Osteoblast (primary cell): ENCODE data around the gene IL22. TPM values are rescaled to one million over a fixed set of nuclear protein-coding genes. Genes with fewer than 3 reads are reported as not detected.

Experiments used
- DNase-seq: peaks from one replicate; pipeline ENCODE4 v3.0.0; 2011; ENCODE audit warnings: low spot score, mixed read lengths; ENCODE audit not compliant: insufficient read length; ENCODE audit errors: missing footprints
- H2AFZ ChIP-seq: 2 replicates; pipeline ENCODE4 v1.6.0; 2011; ENCODE audit warnings: mild to moderate bottlenecking, low read length
- H3K27ac ChIP-seq: 2 replicates; pipeline ENCODE4 v1.5.1; 2011; ENCODE audit warnings: mild to moderate bottlenecking, low read depth, low read length, moderate library complexity
- H3K27me3 ChIP-seq: 2 replicates; pipeline ENCODE4 v1.6.0; 2012; ENCODE audit warnings: mild to moderate bottlenecking, control low read depth, inconsistent platforms, low read length, moderate library complexity; ENCODE audit not compliant: insufficient read depth
- H3K36me3 ChIP-seq: 2 replicates; pipeline ENCODE4 v1.5.1; 2011; ENCODE audit warnings: mild to moderate bottlenecking, low read length, control low read depth, moderate library complexity; ENCODE audit not compliant: insufficient read depth
- H3K4me1 ChIP-seq: 2 replicates; pipeline ENCODE4 v1.5.1; 2011; ENCODE audit warnings: mild to moderate bottlenecking, low read length, control low read depth, moderate library complexity; ENCODE audit not compliant: insufficient read depth
- H3K4me2 ChIP-seq: 2 replicates; pipeline ENCODE4 v1.6.0; 2011; ENCODE audit warnings: mild to moderate bottlenecking, low read length; ENCODE audit not compliant: insufficient read depth
- H3K4me3 ChIP-seq: fragments of 200-600 bp; sonication (generic); 3 replicates; pipeline ENCODE4 v1.5.1; 2012; ENCODE audit warnings: mild to moderate bottlenecking, low read length, inconsistent platforms; ENCODE audit not compliant: insufficient read depth
- H3K79me2 ChIP-seq: 2 replicates; pipeline ENCODE4 v1.6.0; 2012; ENCODE audit warnings: mild to moderate bottlenecking, low read length, control low read depth, inconsistent platforms; ENCODE audit not compliant: insufficient read depth
- H3K9me3 ChIP-seq: 2 replicates; pipeline ENCODE4 v1.5.1; 2011; ENCODE audit warnings: low read depth, low read length, control low read depth
- H4K20me1 ChIP-seq: 2 replicates; pipeline ENCODE4 v1.6.0; 2012; ENCODE audit warnings: mild to moderate bottlenecking, low read length, control low read depth; ENCODE audit not compliant: insufficient read depth
- CTCF ChIP-seq: IDR thresholded peaks from 2 replicates; pipeline ENCODE4 v1.5.1; 2011; ENCODE audit warnings: mild to moderate bottlenecking, low read depth, low read length, moderate library complexity; ENCODE audit errors: extremely low read depth
- total RNA-seq: library from RNA; depleted of rRNA; stranded (reverse); fragments of >200 nt; gene quantifications from 2 replicates; pipeline ENCODE4 v1.2.3, GENCODE V29; 2012

Gene IL22
- total RNA-seq, 1 donor, result not detected

DNA sequence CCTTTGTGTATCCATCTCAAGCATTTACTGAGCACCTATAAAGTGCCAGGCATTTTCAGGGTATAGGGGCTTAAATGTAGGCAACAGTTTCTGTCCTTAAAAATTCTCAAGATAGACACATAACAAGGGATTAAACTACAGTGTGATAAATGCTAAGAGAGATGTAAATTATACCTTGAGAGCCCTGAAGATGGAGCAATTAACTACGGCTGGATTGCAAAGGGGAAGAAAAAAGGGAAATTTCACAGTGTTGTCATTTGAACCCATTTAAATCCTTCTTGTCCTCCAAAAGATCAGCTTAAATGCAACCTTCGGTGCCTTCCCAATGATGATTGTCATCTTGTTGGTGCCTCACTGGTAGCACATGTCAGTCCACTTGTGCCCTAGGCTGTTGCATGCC, 16.3 kb downstream of the IL22 start:
- H4K20me1 ChIP-seq, result no peaks in the 10 kb centered on the region
- no peaks in the 10 kb centered on the region for H3K9me3 ChIP-seq
- peak overlapping the region; percentile 6 for H3K4me3 ChIP-seq
- peak overlapping the region; percentile 50 for H3K27ac ChIP-seq
- peaks cover 51% of the 10 kb centered on the region for H3K4me1 ChIP-seq
- DNase-seq, result no peak
- no peaks in the 10 kb centered on the region for H3K36me3 ChIP-seq
- no peaks in the 10 kb centered on the region for H3K79me2 ChIP-seq
- H3K4me2 ChIP-seq, result peak overlapping the region; percentile 63
- peak overlapping the region; percentile 75 for H2AFZ ChIP-seq
- TF ChIP-seq CTCF, result peak; percentile 36
- H3K27me3 ChIP-seq, result no peaks in the 10 kb centered on the region

DNA sequence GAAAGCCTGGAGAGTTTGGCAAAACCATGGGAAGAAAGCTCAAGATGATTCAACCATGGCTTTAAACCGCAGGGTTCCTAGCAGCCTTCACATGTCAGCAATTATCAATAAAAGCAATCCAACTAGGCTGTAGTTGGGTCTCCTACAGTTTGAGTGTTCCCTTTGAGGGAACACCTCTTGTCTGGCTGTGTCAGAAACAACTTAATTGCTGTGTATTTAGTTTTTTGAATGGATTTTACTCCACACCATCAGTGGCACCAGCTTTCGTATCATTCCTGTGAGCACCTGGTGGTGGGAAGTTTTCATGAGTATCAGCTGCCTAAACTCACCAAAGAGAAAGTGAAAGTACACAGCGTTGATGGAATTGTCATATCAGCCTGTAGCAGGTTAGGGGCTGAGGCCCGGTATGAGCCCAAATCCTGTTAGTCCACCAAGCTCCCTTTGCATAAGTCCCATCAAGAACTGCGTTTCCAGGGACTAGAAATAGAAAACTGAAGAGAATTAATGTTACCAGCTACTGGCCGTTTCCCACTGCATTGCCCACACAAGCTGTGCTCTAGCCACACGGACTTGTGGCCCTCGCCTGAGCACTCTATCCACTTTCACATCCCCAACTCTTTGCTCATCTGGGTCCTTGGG, 16.9 kb downstream of the IL22 start:
- H3K79me2 ChIP-seq, result no peaks in the 10 kb centered on the region
- peak overlapping the region; percentile 26 for H2AFZ ChIP-seq
- H3K27me3 ChIP-seq, result no peaks in the 10 kb centered on the region
- H3K9me3 ChIP-seq, result no peaks in the 10 kb centered on the region
- H3K27ac ChIP-seq, result peak overlapping the region; percentile 50
- H3K36me3 ChIP-seq, result no peaks in the 10 kb centered on the region
- no peaks in the 10 kb centered on the region for H4K20me1 ChIP-seq
- H3K4me3 ChIP-seq, result peak overlapping the region; percentile 2
- peak overlapping the region; percentile 63 for H3K4me2 ChIP-seq
- no peak for DNase-seq
- no peak for TF ChIP-seq CTCF
- H3K4me1 ChIP-seq, result peaks cover 48% of the 10 kb centered on the region

DNA sequence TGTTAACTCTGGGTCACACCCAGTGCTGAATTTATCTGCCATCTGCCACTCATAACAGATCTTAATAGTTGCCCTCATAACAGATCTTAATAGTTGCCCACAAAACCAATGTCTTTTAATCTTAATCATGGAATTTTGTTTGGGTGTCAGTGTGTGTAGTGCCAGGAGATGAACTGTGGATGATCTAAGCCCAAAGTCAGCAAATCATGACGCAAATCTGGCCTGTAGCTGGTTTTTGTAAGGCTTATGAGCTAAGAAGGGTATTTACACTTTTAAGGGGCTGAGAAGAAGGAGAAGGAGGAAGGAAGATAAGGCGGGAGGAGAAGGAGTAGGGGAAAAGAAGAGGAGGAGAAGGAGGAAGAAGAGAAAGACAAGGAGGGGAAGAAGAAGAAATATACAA, 17.8 kb downstream of the IL22 start:
- Histone ChIP-seq H3K4me2 (no peak overlapping the region), H3K4me3 (no peak overlapping the region), H4K20me1 (no peaks in the 10 kb centered on the region), H3K36me3 (no peaks in the 10 kb centered on the region), H3K79me2 (no peaks in the 10 kb centered on the region), H3K4me1 (peaks cover 39% of the 10 kb centered on the region), H2AFZ (no peak overlapping the region), H3K27me3 (no peaks in the 10 kb centered on the region), H3K27ac (peak overlapping the region; percentile 24), H3K9me3 (no peaks in the 10 kb centered on the region)
- DNase-seq, result no peak
- no peak for TF ChIP-seq CTCF

DNA sequence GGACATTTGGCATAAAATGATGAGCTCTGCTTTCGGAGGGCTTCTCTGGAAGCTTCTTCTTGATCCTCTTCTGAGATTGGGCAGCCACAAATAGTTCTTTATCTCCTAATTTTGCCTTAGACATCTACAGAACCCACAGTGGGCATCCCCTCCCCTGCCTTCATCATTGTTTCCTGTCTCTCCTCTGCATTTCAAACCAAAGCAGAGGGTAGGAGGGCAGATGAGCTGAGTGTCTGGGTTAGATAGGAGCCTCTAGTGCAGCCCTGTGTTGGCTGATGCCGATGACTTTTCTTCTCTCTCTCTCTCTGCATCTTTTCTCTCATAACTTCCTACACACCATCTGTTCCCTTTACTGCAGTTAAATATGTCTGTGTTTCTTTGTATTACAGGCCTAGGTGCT, 19.3 kb downstream of the IL22 start:
- DNase-seq, result no peak
- Histone ChIP-seq H3K27ac (no peak overlapping the region), H3K27me3 (no peaks in the 10 kb centered on the region), H3K79me2 (no peaks in the 10 kb centered on the region), H3K4me3 (no peak overlapping the region), H3K36me3 (no peaks in the 10 kb centered on the region), H4K20me1 (no peaks in the 10 kb centered on the region), H3K9me3 (no peaks in the 10 kb centered on the region), H3K4me2 (no peak overlapping the region), H2AFZ (no peak overlapping the region), H3K4me1 (peaks cover 24% of the 10 kb centered on the region)
- TF ChIP-seq CTCF, result no peak
